Testis (tissue), 2 donors: ENCODE results near the gene SACS.

Experiments
- POLR2A ChIP-seq: fragments of 450-650 bp; IDR thresholded peaks from one replicate; pipeline ENCODE4 v1.6.1; 2017; ENCODE audit warnings: antibody characterized with exemption, mild to moderate bottlenecking, moderate library complexity
- TF ChIP-seq, protein P1 (sequence below), 3 experiments: fragments of 450-650 bp in 2 of 3; fragments of 200-600 bp in 1 of 3; sonication (generic) in 1 of 3; IDR thresholded peaks; one replicate each; pipeline ENCODE4 v1.5.1; 2016 to 2019; ENCODE audit warnings: antibody characterized with exemption in 3 of 3, mild to moderate bottlenecking in 2 of 3, moderate library complexity in 1 of 3

DNA sequence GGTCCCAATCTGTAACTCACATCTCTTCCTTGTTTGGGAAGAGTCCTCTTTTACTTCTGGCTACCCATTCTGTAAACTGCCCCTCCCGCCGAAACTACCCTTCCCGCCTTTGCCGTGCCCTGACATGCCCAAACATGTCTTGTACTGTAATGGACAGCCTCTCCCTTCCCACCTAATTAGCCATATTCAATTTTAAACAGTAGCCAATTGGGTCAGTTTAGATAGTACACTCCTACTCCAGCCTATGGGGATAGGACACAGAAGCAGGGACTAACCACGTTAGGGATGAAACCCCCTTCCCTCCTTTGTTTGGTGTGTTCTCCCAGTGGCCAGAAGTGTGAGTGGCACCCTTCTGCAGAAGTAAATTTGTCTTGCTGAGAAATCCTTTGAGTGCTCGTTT is 34.2 kb downstream of the SACS start:
- TF ChIP-seq, protein P1, sequence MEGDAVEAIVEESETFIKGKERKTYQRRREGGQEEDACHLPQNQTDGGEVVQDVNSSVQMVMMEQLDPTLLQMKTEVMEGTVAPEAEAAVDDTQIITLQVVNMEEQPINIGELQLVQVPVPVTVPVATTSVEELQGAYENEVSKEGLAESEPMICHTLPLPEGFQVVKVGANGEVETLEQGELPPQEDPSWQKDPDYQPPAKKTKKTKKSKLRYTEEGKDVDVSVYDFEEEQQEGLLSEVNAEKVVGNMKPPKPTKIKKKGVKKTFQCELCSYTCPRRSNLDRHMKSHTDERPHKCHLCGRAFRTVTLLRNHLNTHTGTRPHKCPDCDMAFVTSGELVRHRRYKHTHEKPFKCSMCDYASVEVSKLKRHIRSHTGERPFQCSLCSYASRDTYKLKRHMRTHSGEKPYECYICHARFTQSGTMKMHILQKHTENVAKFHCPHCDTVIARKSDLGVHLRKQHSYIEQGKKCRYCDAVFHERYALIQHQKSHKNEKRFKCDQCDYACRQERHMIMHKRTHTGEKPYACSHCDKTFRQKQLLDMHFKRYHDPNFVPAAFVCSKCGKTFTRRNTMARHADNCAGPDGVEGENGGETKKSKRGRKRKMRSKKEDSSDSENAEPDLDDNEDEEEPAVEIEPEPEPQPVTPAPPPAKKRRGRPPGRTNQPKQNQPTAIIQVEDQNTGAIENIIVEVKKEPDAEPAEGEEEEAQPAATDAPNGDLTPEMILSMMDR (IDR thresholded peaks at IDR 0.05) = no peak
- TF ChIP-seq POLR2A = no peak
